ENCODE results near the gene PDE11A.

DNA sequence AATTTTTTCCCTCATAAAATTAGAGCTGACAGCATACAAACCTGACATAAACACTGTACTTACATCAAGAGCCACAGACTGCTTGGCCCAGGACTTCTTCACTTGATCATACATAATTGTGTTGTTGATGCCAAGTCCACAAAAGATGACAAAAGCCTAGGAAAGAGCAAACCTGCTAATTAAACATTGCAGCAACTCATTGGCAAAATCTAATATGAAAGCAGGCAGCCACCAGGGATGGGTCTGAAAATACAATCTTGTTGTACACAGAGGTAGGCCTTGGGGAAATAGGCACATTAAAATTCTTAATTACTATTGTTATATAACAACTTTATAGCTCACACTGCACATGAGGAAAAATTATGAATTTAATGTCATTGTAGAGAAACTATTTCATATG, 255.8 kb downstream of the PDE11A start:
- TF ChIP-seq RFX5 (IDR thresholded peaks at IDR 0.05; ENCODE audit: borderline replicate concordance, low read depth, low read length) (no peak), EGR1 (IDR thresholded peaks at IDR 0.05; ENCODE audit: borderline replicate concordance, low read depth, low read length) (no peak), ZNF274 (IDR thresholded peaks at IDR 0.05; ENCODE audit: borderline replicate concordance, extremely low read depth, low read length) (no peak), POLR2AphosphoS5 (IDR thresholded peaks at IDR 0.05; ENCODE audit: low read depth, low read length) (no peak), CREB1 (IDR thresholded peaks at IDR 0.05) (no peak), HDAC6 (IDR thresholded peaks at IDR 0.05; ENCODE audit: low read depth, low read length) (no peak), FOSL1 (IDR thresholded peaks at IDR 0.05; ENCODE audit: insufficient read depth, low read depth, low read length) (no peak), TCF12 (IDR thresholded peaks at IDR 0.05; ENCODE audit: low read depth, low read length) (no peak), POLR2A (IDR thresholded peaks at IDR 0.05; ENCODE audit: control extremely low read depth in 1 of 2, low read depth in 2 of 2, low read length in 2 of 2) (no peak), SRF (IDR thresholded peaks at IDR 0.05; ENCODE audit: low read depth, low read length) (no peak)
- TF ChIP-seq, protein P1, sequence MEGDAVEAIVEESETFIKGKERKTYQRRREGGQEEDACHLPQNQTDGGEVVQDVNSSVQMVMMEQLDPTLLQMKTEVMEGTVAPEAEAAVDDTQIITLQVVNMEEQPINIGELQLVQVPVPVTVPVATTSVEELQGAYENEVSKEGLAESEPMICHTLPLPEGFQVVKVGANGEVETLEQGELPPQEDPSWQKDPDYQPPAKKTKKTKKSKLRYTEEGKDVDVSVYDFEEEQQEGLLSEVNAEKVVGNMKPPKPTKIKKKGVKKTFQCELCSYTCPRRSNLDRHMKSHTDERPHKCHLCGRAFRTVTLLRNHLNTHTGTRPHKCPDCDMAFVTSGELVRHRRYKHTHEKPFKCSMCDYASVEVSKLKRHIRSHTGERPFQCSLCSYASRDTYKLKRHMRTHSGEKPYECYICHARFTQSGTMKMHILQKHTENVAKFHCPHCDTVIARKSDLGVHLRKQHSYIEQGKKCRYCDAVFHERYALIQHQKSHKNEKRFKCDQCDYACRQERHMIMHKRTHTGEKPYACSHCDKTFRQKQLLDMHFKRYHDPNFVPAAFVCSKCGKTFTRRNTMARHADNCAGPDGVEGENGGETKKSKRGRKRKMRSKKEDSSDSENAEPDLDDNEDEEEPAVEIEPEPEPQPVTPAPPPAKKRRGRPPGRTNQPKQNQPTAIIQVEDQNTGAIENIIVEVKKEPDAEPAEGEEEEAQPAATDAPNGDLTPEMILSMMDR (IDR thresholded peaks at IDR 0.05; ENCODE audit: control extremely low read depth in 1 of 3, insufficient read depth in 1 of 3, low read depth in 1 of 3, low read length in 3 of 3) = no peak
- TF ChIP-seq, protein P2, sequence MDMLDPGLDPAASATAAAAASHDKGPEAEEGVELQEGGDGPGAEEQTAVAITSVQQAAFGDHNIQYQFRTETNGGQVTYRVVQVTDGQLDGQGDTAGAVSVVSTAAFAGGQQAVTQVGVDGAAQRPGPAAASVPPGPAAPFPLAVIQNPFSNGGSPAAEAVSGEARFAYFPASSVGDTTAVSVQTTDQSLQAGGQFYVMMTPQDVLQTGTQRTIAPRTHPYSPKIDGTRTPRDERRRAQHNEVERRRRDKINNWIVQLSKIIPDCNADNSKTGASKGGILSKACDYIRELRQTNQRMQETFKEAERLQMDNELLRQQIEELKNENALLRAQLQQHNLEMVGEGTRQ (IDR thresholded peaks at IDR 0.05; ENCODE audit: low read length) = no peak

All from H1 (cell line).